ENCODE results near the gene TMED10. TPM values are rescaled to one million over a fixed set of nuclear protein-coding genes. Genes with fewer than 3 reads are reported as not detected.

Gene TMED10
- total and polyA plus RNA-seq, 2 donors (not counting 3 experiments of a cell fraction or from before 2014, with no cell fraction given) = 338 to 342 TPM

DNA sequence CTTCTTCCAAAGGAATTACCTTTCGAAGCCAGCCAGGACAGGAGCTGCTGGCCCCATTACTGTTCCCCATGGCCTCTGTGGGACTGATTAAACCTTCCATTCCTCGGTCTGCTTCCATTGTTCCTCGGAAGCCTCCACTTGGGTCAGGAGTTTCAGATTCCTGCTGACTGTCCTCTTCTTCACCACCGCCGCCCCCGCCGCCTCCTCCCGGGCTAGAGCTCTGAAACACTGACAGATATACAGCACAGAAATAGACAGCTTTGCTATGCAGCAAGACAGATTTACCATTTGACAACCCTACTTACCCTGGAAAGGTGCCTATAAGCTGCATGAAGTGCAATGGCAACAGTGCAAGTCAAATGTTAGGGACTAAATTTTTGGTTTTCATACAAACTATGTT, 85.2 kb downstream of the TMED10 start:
- ChIA-PET POLR2A (no interaction called here), CTCF (interaction anchor here (1.6 to 6.2 kb wide), 4 partner anchors 13 to 229 kb away, joined by 4 to 109 read pairs (median 60); no protein-coding TSS in a partner anchor)
- peaks cover 9 to 11% of the 10 kb centered on the region in 2 experiments for H3K36me3 ChIP-seq (ENCODE audit: control insufficient read depth in 2 of 2, extremely low read depth in 1 of 2, insufficient read depth in 2 of 2, low read length in 2 of 2)

More for the DNA sequence above, 85.2 kb downstream of the TMED10 start:
- BruUV-seq (replicated peaks) = no TSS peak
- Histone ChIP-seq H3K9ac (replicated peaks; ENCODE audit: extremely low read depth, insufficient read depth, low read length) (no peak overlapping the region), H3K4me1 (ENCODE audit: control insufficient read depth, extremely low read depth, insufficient read depth, low read length) (peaks cover 4% of the 10 kb centered on the region), H3K9me3 (replicated peaks; ENCODE audit: control insufficient read depth, insufficient read depth, low read length) (no peaks in the 10 kb centered on the region), H4K20me1 (replicated peaks; ENCODE audit: control insufficient read depth, extremely low read depth, insufficient read depth, low read length) (no peaks in the 10 kb centered on the region), H3K27me3 (ENCODE audit: control insufficient read depth in 2 of 2, insufficient read depth in 2 of 2, low read length in 2 of 2) (no peaks in the 10 kb centered on the region), H3K4me3 (replicated peaks in 1 of 3; ENCODE audit: insufficient read depth in 1 of 3, low read depth in 1 of 3, low read length in 3 of 3) (no peak overlapping the region), H3K79me2 (ENCODE audit: control insufficient read depth, insufficient read depth, low read length) (no peaks in the 10 kb centered on the region), H3K9me1 (replicated peaks; ENCODE audit: control insufficient read depth, extremely low read depth, insufficient read depth, low read length) (no peaks in the 10 kb centered on the region), H3K4me2 (ENCODE audit: insufficient read depth, low read length) (no peak overlapping the region), H3K27ac (ENCODE audit: insufficient read depth, low read depth, low read length) (no peak overlapping the region), H2AFZ (ENCODE audit: low read depth, low read length) (no peak overlapping the region)
- no peak for DNase-seq (ENCODE audit: low read depth, low spot score)
- dilution Hi-C loops (cut with MboI; ENCODE audit: extremely low pct_ligation_motif_present, low sequenced_read_pairs) (no loop called here), intact Hi-C loops (cut with micrococcal nuclease) (no loop called here)
- FAIRE-seq = no peak
- TF ChIP-seq, protein P1, sequence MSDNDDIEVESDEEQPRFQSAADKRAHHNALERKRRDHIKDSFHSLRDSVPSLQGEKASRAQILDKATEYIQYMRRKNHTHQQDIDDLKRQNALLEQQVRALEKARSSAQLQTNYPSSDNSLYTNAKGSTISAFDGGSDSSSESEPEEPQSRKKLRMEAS (IDR thresholded peaks at IDR 0.05; ENCODE audit: insufficient read depth, insufficient read length) = no peak
- TF ChIP-seq, protein P2, sequence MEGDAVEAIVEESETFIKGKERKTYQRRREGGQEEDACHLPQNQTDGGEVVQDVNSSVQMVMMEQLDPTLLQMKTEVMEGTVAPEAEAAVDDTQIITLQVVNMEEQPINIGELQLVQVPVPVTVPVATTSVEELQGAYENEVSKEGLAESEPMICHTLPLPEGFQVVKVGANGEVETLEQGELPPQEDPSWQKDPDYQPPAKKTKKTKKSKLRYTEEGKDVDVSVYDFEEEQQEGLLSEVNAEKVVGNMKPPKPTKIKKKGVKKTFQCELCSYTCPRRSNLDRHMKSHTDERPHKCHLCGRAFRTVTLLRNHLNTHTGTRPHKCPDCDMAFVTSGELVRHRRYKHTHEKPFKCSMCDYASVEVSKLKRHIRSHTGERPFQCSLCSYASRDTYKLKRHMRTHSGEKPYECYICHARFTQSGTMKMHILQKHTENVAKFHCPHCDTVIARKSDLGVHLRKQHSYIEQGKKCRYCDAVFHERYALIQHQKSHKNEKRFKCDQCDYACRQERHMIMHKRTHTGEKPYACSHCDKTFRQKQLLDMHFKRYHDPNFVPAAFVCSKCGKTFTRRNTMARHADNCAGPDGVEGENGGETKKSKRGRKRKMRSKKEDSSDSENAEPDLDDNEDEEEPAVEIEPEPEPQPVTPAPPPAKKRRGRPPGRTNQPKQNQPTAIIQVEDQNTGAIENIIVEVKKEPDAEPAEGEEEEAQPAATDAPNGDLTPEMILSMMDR (IDR thresholded peaks at IDR 0.05; ENCODE audit: extremely low read depth in 1 of 2, insufficient read depth in 1 of 2, low read depth in 1 of 2, low read length in 2 of 2) = no peak
- TF ChIP-seq GATA2 (IDR thresholded peaks at IDR 0.05; ENCODE audit: insufficient read depth, insufficient read length, low read depth, low read length) = no peak
- no peak for TF ChIP-seq FOS (IDR thresholded peaks at IDR 0.05; ENCODE audit: borderline replicate concordance, insufficient read depth, low read length)
- no peak for TF ChIP-seq JUN (IDR thresholded peaks at IDR 0.05; ENCODE audit: borderline replicate concordance, insufficient read depth, insufficient read length, low read depth)
- TF ChIP-seq MYC (IDR thresholded peaks at IDR 0.05; ENCODE audit: low read depth, low read length) = no peak
- TF ChIP-seq POLR2AphosphoS5 (IDR thresholded peaks at IDR 0.05; ENCODE audit: insufficient read depth, low read depth, low read length) = no peak
- no peak for TF ChIP-seq POLR2A (IDR thresholded peaks at IDR 0.05; ENCODE audit: low read depth, low read length)
- no peak for TF ChIP-seq EZH2 (IDR thresholded peaks at IDR 0.05; ENCODE audit: borderline replicate concordance, low read depth, low read length, severe bottlenecking)
